Mucosa of descending colon (tissue), 3 donors: Measurements from ENCODE around the gene TSPAN17. TPM values are rescaled to one million over a fixed set of nuclear protein-coding genes. Genes with fewer than 3 reads are reported as not detected.

ENCODE experiments used
- ATAC-seq: fragments of 200-7000 bp; cut with Tn5 transposase; one replicate; pipeline ENCODE4 v1.9.1; 2020; ENCODE audit warnings: mild to moderate bottlenecking, moderate library complexity
- DNase-seq, 3 donors: peaks; one replicate each; pipeline ENCODE4 v3.0.0-alpha.2; 2020
- H3K36me3 ChIP-seq: fragments of 200-600 bp; one replicate; pipeline ENCODE4 v1.8.0; 2021; ENCODE audit warnings: low read depth, mild to moderate bottlenecking
- H3K4me1 ChIP-seq: fragments of 200-600 bp; one replicate; pipeline ENCODE4 v1.8.0; 2021; ENCODE audit warnings: low read depth, mild to moderate bottlenecking
- H3K4me3 ChIP-seq: fragments of 200-600 bp; one replicate; pipeline ENCODE4 v1.8.0; 2021; ENCODE audit warnings: mild to moderate bottlenecking
- H3K9me3 ChIP-seq: fragments of 200-600 bp; one replicate; pipeline ENCODE4 v1.8.0; 2021; ENCODE audit warnings: mild to moderate bottlenecking
- CTCF ChIP-seq: fragments of 200-600 bp; IDR thresholded peaks from one replicate; pipeline ENCODE4 v1.8.0; 2022; ENCODE audit warnings: antibody characterized with exemption, mild to moderate bottlenecking
- intact Hi-C, 2 donors: fragments of 100-400 bp; cut with DNase I in 1 of 2; cut with micrococcal nuclease in 1 of 2; formaldehyde crosslinking; loops; one replicate each; pipeline versions ENCODE4 v1.11.0 to v1.11.1; 2022; cut with DNase I, micrococcal nuclease
- total RNA-seq, 3 donors: library from RNA; stranded (reverse); fragmentation: NEBNext Ultra II Directional in 2 of 3; extraction: Animal tissue kit (Norgen Biotek cat#: 25700) in 2 of 3; gene quantifications; one replicate each; pipeline versions ENCODE4 v1.2.1 to v1.2.4, GENCODE V29; 2021 to 2023
- donor health status: DM: no; HTN: no; CAD: no; lungs with moderate emphysema.
- donor health status: DM: no; HTN: no; CAD: no.
- donor health status: DM: no; HTN: yes; CAD: no.

The TSPAN17 gene
- total RNA-seq, 3 donors from 2014 or later: 25.7 to 36.3 (median 31.9) TPM

DNA sequence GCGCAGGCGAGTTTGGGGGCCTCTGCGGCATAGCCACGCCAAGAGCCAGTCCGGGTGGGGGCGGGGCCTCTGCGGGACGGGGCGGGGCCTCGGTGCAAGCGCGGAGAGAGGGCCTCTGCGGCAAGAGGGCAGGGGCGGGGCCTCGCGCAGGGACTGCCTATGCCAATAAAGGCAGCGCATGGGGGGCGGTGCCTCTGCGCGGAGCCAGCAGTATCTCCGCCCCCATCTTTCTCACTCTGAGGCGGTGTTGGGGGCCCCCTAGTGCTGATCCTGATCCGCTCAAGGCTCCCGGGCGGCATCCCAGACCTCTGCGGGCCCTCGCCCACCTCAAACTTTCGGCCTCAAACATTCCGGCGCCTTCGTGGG is 28.1 kb upstream of the TSPAN17 start:
- peaks cover 6% of the 10 kb centered on the region for H3K4me1 ChIP-seq
- DNase-seq (peak; percentile 77 to 80 (median 78)), ATAC-seq (peak; percentile 90)
- H3K9me3 ChIP-seq: no peaks in the 10 kb centered on the region
- H3K36me3 ChIP-seq: no peaks in the 10 kb centered on the region
- H3K4me3 ChIP-seq: no peak overlapping the region
- TF ChIP-seq CTCF: no peak
- intact Hi-C loops: no loop called here

DNA sequence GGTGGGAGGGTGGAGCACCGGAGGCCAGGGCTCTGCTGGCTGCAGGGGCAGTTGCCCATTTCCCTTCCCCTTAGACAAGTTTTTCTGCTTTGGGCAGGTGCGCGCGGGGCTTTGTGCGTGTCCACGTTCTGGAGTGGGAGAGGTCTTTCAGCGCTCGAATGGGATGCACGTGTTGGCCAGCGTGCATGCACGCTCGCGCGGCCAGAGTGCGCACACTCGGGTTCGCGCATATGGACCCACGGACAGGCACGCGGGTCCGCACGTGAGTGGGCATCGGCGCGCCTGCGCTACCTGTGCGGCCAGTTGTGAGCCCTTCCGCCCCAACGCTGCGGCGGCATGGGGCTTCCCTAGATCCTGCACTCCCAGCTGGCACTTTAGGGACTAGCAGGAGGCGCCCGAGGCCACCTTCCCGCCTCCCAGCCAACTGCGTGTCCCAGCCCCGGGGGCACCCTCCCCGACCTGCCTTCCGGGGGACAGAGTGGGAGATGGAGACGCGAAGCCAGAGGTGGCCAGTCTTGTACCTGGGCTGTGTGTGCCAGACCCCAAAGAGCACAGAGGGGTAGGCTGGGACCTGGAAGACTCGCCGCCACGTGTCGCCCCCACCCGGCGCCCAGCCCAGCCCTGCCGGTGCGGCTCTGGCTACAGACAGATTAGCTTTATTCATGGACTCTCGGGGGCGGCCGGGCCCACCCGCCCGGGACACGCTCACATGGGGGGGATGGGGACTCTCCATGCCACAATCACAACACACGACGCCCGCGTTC is 27.5 kb upstream of the TSPAN17 start:
- no peak for DNase-seq
- intact Hi-C loops: no loop called here
- H3K9me3 ChIP-seq: no peaks in the 10 kb centered on the region

GRCh38 chr5:176620333-176620981 is 26.8 kb upstream of the TSPAN17 start:
- intact Hi-C loops: no loop called here
- DNase-seq (no peak), ATAC-seq (no peak)
- no peak overlapping the region for H3K4me3 ChIP-seq
- no peaks in the 10 kb centered on the region for H3K36me3 ChIP-seq
- no peaks in the 10 kb centered on the region for H3K9me3 ChIP-seq
- no peak for TF ChIP-seq CTCF
- H3K4me1 ChIP-seq: peaks cover 6% of the 10 kb centered on the region

More for the DNA sequence above, 27.5 kb upstream of the TSPAN17 start:
- no peak for TF ChIP-seq CTCF
- ATAC-seq: no peak
- Histone ChIP-seq H3K4me1 (peaks cover 6% of the 10 kb centered on the region), H3K36me3 (no peaks in the 10 kb centered on the region), H3K4me3 (no peak overlapping the region)

GRCh38 chr5:176621661-176622079 is 25.6 kb upstream of the TSPAN17 start:
- no peak for TF ChIP-seq CTCF
- intact Hi-C loops: no loop called here

DNA sequence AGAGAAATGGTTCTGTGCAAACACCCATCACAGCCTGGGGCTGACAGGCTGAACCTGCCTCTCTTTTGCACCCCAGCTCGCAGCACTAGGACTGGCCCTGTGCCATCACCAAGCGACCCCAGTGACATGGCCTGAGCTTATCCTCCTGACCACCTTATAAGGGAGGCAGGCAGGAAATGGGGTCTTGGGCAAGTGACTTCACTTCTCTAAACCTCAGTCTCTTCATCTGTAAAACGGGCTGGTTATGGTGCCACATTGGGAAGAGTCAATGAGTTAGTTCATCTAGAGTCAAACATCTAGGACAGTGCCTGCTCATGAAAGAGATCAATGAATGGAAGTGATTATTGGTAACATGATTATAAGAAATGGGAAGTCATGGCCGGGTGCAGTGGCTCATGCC is 23.1 kb upstream of the TSPAN17 start:
- intact Hi-C loops: no loop called here
- Histone ChIP-seq H3K36me3 (no peaks in the 10 kb centered on the region), H3K4me3 (no peak overlapping the region), H3K4me1 (peaks cover 6% of the 10 kb centered on the region), H3K9me3 (no peaks in the 10 kb centered on the region)
- TF ChIP-seq CTCF: no peak
- ATAC-seq (no peak), DNase-seq (no peak)

More at GRCh38 chr5:176621661-176622079, 25.6 kb upstream of the TSPAN17 start:
- H3K36me3 ChIP-seq: no peaks in the 10 kb centered on the region
- H3K4me3 ChIP-seq: no peak overlapping the region
- no peak for DNase-seq
- H3K4me1 ChIP-seq: peaks cover 6% of the 10 kb centered on the region
- no peaks in the 10 kb centered on the region for H3K9me3 ChIP-seq
- ATAC-seq: no peak
